ENCODE data around the gene NBDY.

Gene NBDY

GRCh38 chrX:56786889-56787733, 58.1 kb downstream of the NBDY start:
- no peak for DNase-seq

DNA sequence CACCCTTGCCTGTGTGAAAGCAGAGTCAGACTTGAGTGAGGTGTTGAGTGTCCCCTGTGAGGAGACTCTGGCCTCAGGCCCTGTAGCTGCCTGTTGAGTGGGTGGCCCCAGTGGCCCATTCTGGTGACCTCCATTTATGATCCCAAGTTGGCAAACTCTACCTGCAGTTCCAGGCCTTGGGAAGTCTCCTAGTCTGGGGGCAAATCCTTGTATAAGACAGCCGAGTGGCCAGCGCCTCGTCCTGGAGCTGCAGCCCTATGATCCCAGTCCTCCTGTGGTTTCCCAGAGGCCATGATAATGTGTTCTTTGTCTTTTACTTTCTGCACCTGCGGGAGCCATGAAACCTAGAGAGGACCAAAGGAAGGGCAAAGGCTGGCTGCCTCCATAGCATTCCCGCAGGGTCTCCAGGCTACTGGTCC, 58.7 kb downstream of the NBDY start:
- no peak for DNase-seq

GRCh38 chrX:56788229-56788628, 59.2 kb downstream of the NBDY start:
- DNase-seq = no peak

GRCh38 chrX:56788717-56789122, 59.7 kb downstream of the NBDY start:
- no peak for DNase-seq

- DNase-seq = no peak
These were observed 60.6 kb downstream of the NBDY start for GRCh38 chrX:56789518-56790070.

DNA sequence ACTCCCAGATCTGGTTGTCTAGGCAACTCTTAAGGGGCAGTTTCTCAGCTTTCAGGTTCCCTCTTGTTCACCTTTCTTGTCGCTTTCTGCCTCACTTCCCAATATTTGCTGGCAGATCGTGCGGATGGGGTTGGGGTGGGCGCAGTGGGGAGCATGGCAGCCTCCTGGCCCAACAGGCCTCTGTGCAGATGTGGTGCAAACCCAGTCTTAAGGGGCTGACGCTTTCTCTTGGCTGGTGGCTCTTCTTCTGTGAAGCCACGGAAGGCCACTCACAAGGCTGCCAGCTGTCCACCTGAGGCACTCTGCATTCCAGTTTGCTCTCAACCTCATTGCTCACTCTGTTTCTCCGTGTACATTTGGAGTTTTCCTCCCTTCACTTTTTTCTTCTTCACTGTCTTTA, 61.7 kb downstream of the NBDY start:
- DNase-seq = no peak

- no peak for DNase-seq
These were observed 62.4 kb downstream of the NBDY start for GRCh38 chrX:56791456-56791855.

- DNase-seq = no peak
These were observed 63.4 kb downstream of the NBDY start for GRCh38 chrX:56792270-56793111.

DNA sequence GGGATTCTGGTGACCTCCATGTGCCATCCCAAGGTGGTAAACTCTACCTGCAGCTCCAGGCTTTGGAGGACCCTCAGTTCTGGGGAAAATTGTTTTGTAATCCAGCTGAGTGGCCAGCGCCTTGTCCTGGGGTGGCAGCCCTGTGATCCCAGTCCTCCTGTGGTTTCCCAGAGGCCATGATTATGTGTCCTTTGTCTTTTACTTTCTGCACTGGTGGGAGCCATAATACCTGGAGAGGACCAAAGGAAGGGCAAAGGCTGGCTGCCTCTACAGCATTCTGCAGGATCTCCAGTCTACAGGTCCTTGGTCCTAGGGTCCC, 64.0 kb downstream of the NBDY start:
- no peak for DNase-seq

- DNase-seq = no peak
These were observed 64.7 kb downstream of the NBDY start for GRCh38 chrX:56793521-56794320.

DNA sequence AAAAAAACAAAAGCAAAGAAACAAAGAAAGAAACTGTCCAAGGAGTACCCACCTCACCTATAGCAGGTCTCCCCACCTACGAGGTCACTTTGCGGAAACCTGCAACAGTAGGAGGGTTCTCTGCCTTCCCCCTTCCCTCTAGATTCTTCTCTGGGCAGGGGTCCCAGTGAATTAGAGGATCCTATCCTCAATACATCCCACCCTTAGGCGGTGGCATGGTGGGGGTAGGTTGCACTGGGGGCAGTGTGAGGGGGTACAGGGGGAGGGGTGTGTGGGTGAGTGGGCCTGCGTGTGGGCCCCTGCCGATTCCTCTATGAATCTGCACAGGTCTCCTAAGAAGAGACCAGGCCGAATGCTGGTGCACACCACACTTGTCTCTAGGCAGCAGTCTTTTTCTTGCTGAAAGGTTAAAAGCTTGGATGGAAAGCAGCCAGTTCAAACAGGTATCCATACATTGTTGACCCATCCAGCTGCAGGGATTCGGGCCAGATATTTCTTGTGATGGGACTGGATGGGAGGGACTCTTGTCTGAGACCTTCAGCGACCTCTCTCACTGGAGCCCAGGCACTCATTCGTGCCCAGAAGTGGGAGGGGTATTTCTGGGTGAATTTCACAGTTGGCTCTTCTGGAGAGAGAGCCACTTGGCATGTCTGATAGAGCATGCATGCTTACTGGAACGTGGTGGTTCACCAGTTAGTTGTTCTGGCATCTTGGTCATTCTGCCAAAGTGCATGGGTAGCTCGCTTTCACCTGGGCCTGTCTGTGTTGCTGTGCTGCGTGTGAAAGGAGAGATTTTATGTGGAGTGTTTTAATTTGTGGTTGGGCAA, 65.6 kb downstream of the NBDY start:
- no peak for DNase-seq

DNA sequence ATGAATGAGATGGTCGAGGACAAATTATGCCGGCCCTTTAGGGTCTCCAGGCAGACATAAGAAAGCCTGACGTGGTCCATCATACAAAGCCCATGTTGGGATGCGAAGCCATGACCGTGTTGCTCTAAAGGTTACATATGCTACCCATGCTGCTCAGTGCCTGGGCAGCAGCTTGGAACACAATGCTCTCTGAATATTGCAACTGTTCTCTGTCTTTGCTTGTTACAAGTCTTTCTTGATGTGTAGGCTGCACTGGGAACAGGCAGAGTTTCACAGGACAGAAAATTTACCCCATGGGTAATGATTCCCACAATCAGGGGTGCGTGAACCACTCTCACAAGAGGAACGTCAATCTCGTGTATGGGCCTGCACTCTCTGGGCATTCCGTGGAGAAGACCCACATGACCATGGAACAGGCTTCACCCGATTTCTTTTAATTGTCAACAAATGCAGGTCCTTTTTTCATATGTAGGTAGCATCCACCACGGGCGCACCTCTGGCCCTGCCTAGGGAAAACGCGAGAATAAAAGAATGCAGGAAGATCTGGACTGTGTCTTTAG, 66.3 kb downstream of the NBDY start:
- DNase-seq = no peak

GRCh38 chrX:56796641-56797395, 67.8 kb downstream of the NBDY start:
- DNase-seq = no peak

DNA sequence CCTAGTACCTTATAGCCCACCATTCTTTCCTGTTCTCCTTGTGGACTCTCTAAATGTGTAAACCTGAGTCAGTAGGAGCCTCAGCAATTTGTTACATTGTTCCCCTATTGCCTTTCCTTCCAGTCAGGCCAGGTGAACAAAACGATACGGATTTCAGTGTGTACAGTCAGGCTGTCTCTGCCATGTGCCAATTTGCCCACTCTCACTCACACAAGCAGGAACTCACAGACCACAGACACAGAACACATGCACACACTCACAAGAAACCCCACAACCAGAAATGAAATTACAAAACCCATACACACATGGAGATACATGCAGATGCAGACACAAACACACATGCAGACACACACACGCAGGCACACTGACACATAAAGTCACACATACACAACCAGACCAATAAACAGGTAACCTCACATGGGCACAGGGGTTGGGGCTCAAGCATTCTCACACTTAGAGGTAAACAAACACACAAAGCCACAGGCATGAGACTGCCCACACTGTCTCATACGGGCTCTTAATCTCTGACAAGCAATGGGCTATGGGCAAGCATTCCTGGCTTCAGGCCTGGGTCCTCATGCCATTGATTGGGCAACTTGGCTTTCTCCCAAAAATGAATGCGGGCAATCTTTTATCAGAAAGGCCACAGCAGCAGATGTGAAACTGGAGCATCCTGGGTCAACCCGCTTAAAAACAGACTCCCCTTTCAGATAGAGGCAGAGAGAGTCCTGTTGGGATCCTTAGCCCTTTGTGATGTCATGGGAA, 68.7 kb downstream of the NBDY start:
- DNase-seq = no peak

DNA sequence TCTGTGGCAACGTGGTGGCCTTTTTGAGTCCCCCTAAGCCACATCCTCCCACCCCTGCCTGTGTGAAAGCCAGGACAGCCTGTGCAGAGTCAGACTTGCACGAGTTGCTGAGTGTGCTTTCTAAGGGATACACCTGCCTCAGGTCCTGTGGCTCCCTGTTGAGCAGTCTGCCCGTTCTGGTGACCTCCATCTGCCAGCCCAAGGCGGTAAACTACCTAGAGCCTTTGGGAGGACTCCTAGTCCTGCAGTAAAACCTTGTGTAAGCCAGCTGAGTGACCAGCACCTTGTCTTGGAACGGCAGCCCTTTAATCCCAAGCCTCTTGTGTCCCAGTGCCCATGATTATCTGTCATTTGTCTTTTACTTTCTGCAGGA, 69.3 kb downstream of the NBDY start:
- DNase-seq = no peak

- DNase-seq = no peak
These were observed 70.1 kb downstream of the NBDY start for GRCh38 chrX:56798866-56799758.

DNA sequence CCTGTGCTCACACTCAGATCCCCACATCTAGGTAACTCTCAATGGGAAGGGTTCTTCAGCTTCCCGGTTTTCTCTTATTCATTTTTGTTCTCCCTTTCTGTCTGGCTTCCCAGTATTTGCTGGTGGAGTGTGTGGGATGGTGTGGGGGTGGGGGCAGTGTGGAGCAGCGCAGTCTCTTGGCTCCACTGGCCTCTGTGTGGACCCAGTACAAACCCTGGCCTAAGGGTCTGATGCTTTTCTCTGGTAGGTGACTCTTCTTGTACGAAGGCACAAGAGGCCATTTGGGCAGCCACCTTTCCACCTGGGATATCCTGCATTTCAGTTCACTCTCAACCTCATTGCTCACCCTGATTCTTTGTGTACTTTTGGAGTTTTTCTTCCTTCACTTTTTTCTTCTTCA, 71.3 kb downstream of the NBDY start:
- no peak for DNase-seq

- DNase-seq = no peak
These were observed 71.8 kb downstream of the NBDY start for GRCh38 chrX:56800801-56801200.

- no peak for DNase-seq
These were observed 73.4 kb downstream of the NBDY start for GRCh38 chrX:56802428-56802827.
